CD4-positive, alpha-beta T cell treated with Interleukin-1 beta for 1 hour (primary cell): ENCODE data around the gene IL21R.

Experiments
- DNase-seq, 2 donors: peaks; one replicate each; pipeline ENCODE4 v3.0.0-alpha.2; 2020 to 2022

Gene IL21R

GRCh38 chr16:27465483-27465879 lies 63.5 kb downstream of the IL21R start:
- no peak for DNase-seq

GRCh38 chr16:27468941-27469531 lies 67.1 kb downstream of the IL21R start:
- DNase-seq, result no peak

GRCh38 chr16:27470567-27471431 lies 68.8 kb downstream of the IL21R start:
- DNase-seq, result no peak

GRCh38 chr16:27471661-27472060 lies 69.7 kb downstream of the IL21R start:
- DNase-seq, result no peak

- no peak for DNase-seq
These were observed 70.4 kb downstream of the IL21R start for GRCh38 chr16:27472091-27473020.

GRCh38 chr16:27473101-27473900 lies 71.3 kb downstream of the IL21R start:
- no peak for DNase-seq

GRCh38 chr16:27474041-27474440 lies 72.1 kb downstream of the IL21R start:
- DNase-seq, result no peak

GRCh38 chr16:27474921-27475320 lies 72.9 kb downstream of the IL21R start:
- DNase-seq, result no peak

- no peak for DNase-seq
These were observed 73.6 kb downstream of the IL21R start for GRCh38 chr16:27475561-27475960.

GRCh38 chr16:27476240-27476639 lies 74.3 kb downstream of the IL21R start:
- DNase-seq, result no peak

- no peak for DNase-seq
These were observed 78.8 kb downstream of the IL21R start for GRCh38 chr16:27480761-27481160.

GRCh38 chr16:27481282-27481934 lies 79.4 kb downstream of the IL21R start:
- DNase-seq, result no peak

GRCh38 chr16:27482397-27483087 lies 80.6 kb downstream of the IL21R start:
- DNase-seq, result no peak

- no peak for DNase-seq
These were observed 81.1 kb downstream of the IL21R start for GRCh38 chr16:27483088-27483437.

- no peak for DNase-seq
These were observed 81.7 kb downstream of the IL21R start for GRCh38 chr16:27483624-27484023.

- no peak for DNase-seq
These were observed 83.2 kb downstream of the IL21R start for GRCh38 chr16:27485126-27485525.

GRCh38 chr16:27485811-27486210 lies 83.8 kb downstream of the IL21R start:
- DNase-seq, result no peak

- no peak for DNase-seq
These were observed 84.4 kb downstream of the IL21R start for GRCh38 chr16:27486344-27486743.

- DNase-seq, result no peak
These were observed 84.8 kb downstream of the IL21R start for GRCh38 chr16:27486760-27487159.

- no peak for DNase-seq
These were observed 87.4 kb downstream of the IL21R start for GRCh38 chr16:27489421-27489820.

GRCh38 chr16:27489906-27490305 lies 87.9 kb downstream of the IL21R start:
- no peak for DNase-seq
